Hepatocyte (in vitro differentiated cells): ENCODE results near the gene RARB. TPM values are rescaled to one million over a fixed set of nuclear protein-coding genes. Genes with fewer than 3 reads are reported as not detected.

Experiments
- DNase-seq: peaks from one replicate; pipeline ENCODE4 v3.0.0-alpha.2; 2016; ENCODE audit warnings: low spot score
- H2AFZ ChIP-seq: fragments of 200-600 bp; sonication (generic); 2 replicates; pipeline ENCODE4 v1.6.0; 2016; ENCODE audit warnings: antibody characterized with exemption, mild to moderate bottlenecking
- H3K27ac ChIP-seq: fragments of 200-600 bp; sonication (generic); 2 replicates; pipeline ENCODE4 v1.5.1; 2016; ENCODE audit warnings: mild to moderate bottlenecking
- H3K27me3 ChIP-seq: fragments of 200-600 bp; sonication (generic); 2 replicates; pipeline ENCODE4 v1.6.1; 2016
- H3K36me3 ChIP-seq: fragments of 200-600 bp; sonication (generic); replicated peaks from 2 replicates; pipeline ENCODE4 v1.5.1; 2016; ENCODE audit warnings: low read depth; ENCODE audit not compliant: insufficient read depth
- H3K4me1 ChIP-seq: fragments of 200-600 bp; sonication (generic); 2 replicates; pipeline ENCODE4 v1.5.1; 2016; ENCODE audit warnings: mild to moderate bottlenecking, moderate library complexity; ENCODE audit not compliant: insufficient read depth
- H3K4me2 ChIP-seq: fragments of 200-600 bp; sonication (generic); 2 replicates; pipeline ENCODE4 v1.6.0; 2016
- H3K4me3 ChIP-seq: fragments of 200-600 bp; sonication (generic); 2 replicates; pipeline ENCODE4 v1.5.1; 2016; ENCODE audit warnings: mild to moderate bottlenecking
- H3K79me2 ChIP-seq: fragments of 200-600 bp; sonication (generic); 2 replicates; pipeline ENCODE4 v1.6.0; 2017; ENCODE audit warnings: mild to moderate bottlenecking
- H3K9me2 ChIP-seq: fragments of 200-600 bp; sonication (generic); replicated peaks from 2 replicates; pipeline ENCODE4 v1.6.0; 2017; ENCODE audit warnings: mild to moderate bottlenecking; ENCODE audit not compliant: insufficient read depth
- H3K9me3 ChIP-seq: fragments of 200-600 bp; sonication (generic); 2 replicates; pipeline ENCODE4 v1.5.1; 2016; ENCODE audit warnings: low read depth, mild to moderate bottlenecking
- H4K20me1 ChIP-seq: fragments of 200-600 bp; sonication (generic); 2 replicates; pipeline ENCODE4 v1.6.0; 2016; ENCODE audit warnings: mild to moderate bottlenecking; ENCODE audit not compliant: insufficient read depth, poor library complexity, severe bottlenecking
- EZH2 ChIP-seq: fragments of 200-600 bp; sonication (generic); IDR thresholded peaks from 2 replicates; pipeline ENCODE4 v1.6.1; 2016; ENCODE audit warnings: antibody characterized with exemption, mild to moderate bottlenecking, borderline replicate concordance
- EZH2phosphoT487 ChIP-seq: fragments of 200-600 bp; sonication (generic); IDR thresholded peaks from one replicate; pipeline ENCODE4 v1.6.1; 2018; ENCODE audit warnings: antibody characterized with exemption, mild to moderate bottlenecking, low read depth, moderate library complexity; ENCODE audit not compliant: unreplicated experiment, severe bottlenecking
- WGBS: methylation state at CpG from one replicate; pipeline ENCODE4 v1.1.6; 2016; ENCODE audit warnings: low lambda C conversion rate; ENCODE audit errors: missing lambda C conversion rate; 5-methylcytosine and 5-hydroxymethylcytosine counted together
- polyA plus RNA-seq: library from polyadenylated mRNA; unstranded; fragments of >200 nt; fragmentation: Nextera tagmentation; extraction: Ambion mirVana; gene quantifications from 2 replicates; pipeline ENCODE4 v1.2.1, GENCODE V29; 2016
- total RNA-seq: library from RNA; depleted of rRNA; stranded (reverse); fragments of >200 nt; gene quantifications from 2 replicates; pipeline ENCODE4 v1.2.3, GENCODE V29; 2014
- TF ChIP-seq, protein P1 (sequence below): fragments of 200-600 bp; sonication (generic); IDR thresholded peaks from 2 replicates; pipeline ENCODE4 v1.5.1; 2016; ENCODE audit warnings: antibody characterized with exemption, mild to moderate bottlenecking; ENCODE audit not compliant: poor library complexity

RARB gene
- total and polyA plus RNA-seq, 2 experiments from 2014 or later, result 22.2 to 30.7 TPM

GRCh38 chr3:25469558-25469957 lies 41.5 kb downstream of the RARB start:
- Histone ChIP-seq H3K27me3 (no peaks in the 10 kb centered on the region), H4K20me1 (no peaks in the 10 kb centered on the region), H2AFZ (no peak overlapping the region), H3K27ac (peak overlapping the region; percentile 79), H3K79me2 (peaks cover 40% of the 10 kb centered on the region), H3K36me3 (no peaks in the 10 kb centered on the region), H3K9me2 (no peaks in the 10 kb centered on the region), H3K9me3 (no peaks in the 10 kb centered on the region), H3K4me1 (peaks cover 57% of the 10 kb centered on the region), H3K4me2 (peak overlapping the region; percentile 55), H3K4me3 (no peak overlapping the region)
- DNase-seq, result no peak
- 77% methylated on average over 2 of the region's 2 CpGs for whole genome bisulfite sequencing
- no peak for TF ChIP-seq EZH2
- TF ChIP-seq, protein P1, sequence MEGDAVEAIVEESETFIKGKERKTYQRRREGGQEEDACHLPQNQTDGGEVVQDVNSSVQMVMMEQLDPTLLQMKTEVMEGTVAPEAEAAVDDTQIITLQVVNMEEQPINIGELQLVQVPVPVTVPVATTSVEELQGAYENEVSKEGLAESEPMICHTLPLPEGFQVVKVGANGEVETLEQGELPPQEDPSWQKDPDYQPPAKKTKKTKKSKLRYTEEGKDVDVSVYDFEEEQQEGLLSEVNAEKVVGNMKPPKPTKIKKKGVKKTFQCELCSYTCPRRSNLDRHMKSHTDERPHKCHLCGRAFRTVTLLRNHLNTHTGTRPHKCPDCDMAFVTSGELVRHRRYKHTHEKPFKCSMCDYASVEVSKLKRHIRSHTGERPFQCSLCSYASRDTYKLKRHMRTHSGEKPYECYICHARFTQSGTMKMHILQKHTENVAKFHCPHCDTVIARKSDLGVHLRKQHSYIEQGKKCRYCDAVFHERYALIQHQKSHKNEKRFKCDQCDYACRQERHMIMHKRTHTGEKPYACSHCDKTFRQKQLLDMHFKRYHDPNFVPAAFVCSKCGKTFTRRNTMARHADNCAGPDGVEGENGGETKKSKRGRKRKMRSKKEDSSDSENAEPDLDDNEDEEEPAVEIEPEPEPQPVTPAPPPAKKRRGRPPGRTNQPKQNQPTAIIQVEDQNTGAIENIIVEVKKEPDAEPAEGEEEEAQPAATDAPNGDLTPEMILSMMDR, result no peak
- no peak for TF ChIP-seq EZH2phosphoT487

DNA sequence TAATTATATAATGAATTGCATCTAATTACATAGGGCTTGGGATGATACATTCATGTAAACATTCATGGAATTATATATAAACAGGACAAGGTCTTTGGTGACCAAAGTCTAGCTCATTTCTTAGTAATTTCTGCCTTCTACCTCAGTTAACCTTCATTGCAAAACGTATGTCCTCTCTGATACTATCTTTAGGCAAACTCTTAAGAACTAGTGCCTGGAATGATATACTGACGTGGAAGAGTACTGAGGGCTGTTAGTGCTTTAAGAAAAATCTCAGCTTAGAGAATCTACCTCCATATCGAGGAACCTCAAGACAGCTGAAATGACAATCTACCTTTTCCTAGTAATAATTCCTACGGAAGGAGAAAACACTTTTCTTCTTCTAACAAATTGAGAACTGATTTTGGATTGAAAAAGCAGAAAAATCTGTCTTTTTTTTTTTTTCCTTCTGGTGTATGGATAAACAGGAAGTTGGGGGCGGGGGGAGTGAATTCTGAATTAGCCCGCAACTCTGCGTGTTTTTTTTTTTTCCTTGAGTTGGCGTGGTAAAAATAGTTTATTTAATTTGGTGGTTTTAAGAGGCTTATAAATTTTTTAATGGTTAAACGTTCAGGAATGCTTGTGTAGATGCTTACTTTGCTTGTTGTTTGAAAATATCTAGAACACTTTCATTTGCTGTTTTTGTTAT lies 43.2 kb downstream of the RARB start:
- WGBS, result 56% methylated on average over 9 of the region's 9 CpGs
- no peak for DNase-seq
- Histone ChIP-seq H3K4me2 (peak overlapping the region; percentile 51), H3K4me3 (no peak overlapping the region), H3K4me1 (peaks cover 57% of the 10 kb centered on the region), H4K20me1 (no peaks in the 10 kb centered on the region), H3K79me2 (peaks cover 48% of the 10 kb centered on the region), H3K9me3 (no peaks in the 10 kb centered on the region), H3K27ac (peak overlapping the region; percentile 56), H3K27me3 (no peaks in the 10 kb centered on the region), H3K36me3 (no peaks in the 10 kb centered on the region), H2AFZ (no peak overlapping the region), H3K9me2 (no peaks in the 10 kb centered on the region)
- TF ChIP-seq EZH2phosphoT487 (no peak), EZH2 (no peak)
- TF ChIP-seq, protein P1, result no peak

- TF ChIP-seq, protein P1, result no peak
- TF ChIP-seq EZH2, result no peak
- TF ChIP-seq EZH2phosphoT487, result no peak
These were observed 44.1 kb downstream of the RARB start for GRCh38 chr3:25472153-25472552.

More at GRCh38 chr3:25472153-25472552, 44.1 kb downstream of the RARB start:
- H3K9me2 ChIP-seq, result no peaks in the 10 kb centered on the region
- H4K20me1 ChIP-seq, result no peaks in the 10 kb centered on the region
- peaks cover 57% of the 10 kb centered on the region for H3K4me1 ChIP-seq
- peak overlapping the region; percentile 56 for H3K27ac ChIP-seq
- no peaks in the 10 kb centered on the region for H3K36me3 ChIP-seq
- H3K79me2 ChIP-seq, result peaks cover 57% of the 10 kb centered on the region
- H3K27me3 ChIP-seq, result no peaks in the 10 kb centered on the region
- H3K4me3 ChIP-seq, result no peak overlapping the region
- WGBS, result 94% methylated on average over 5 of the region's 5 CpGs
- DNase-seq, result no peak
- H3K4me2 ChIP-seq, result no peak overlapping the region
- no peak overlapping the region for H2AFZ ChIP-seq
- H3K9me3 ChIP-seq, result no peaks in the 10 kb centered on the region
